ENCODE data around the gene ZSCAN31.

DNA sequence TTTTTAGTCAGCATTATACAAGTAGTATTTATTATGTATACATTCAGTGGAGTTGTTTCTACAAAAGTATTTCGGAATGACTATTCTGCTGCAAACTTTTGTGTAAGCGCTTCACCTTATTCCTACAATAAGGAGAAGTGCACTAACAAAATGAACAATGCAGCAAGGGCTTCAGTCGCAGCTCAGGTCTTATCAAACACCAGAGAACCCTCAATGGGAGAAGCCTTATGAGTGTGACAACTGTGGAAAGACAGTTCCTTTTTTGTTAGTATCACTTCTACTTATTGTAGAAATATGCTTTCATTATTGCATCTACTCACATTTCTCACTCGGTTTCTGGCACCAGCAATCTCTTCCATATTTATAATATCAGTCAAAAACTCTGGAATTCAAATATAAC lies 32.6 kb upstream of the ZSCAN31 start:
- TF ChIP-seq TAF1 (IDR thresholded peaks at IDR 0.05; ENCODE audit: borderline replicate concordance, insufficient read depth, low read length) (no peak), SIN3A (IDR thresholded peaks at IDR 0.05; ENCODE audit: borderline replicate concordance, insufficient read depth, low read length) (no peak)
- TF ChIP-seq, protein P1, sequence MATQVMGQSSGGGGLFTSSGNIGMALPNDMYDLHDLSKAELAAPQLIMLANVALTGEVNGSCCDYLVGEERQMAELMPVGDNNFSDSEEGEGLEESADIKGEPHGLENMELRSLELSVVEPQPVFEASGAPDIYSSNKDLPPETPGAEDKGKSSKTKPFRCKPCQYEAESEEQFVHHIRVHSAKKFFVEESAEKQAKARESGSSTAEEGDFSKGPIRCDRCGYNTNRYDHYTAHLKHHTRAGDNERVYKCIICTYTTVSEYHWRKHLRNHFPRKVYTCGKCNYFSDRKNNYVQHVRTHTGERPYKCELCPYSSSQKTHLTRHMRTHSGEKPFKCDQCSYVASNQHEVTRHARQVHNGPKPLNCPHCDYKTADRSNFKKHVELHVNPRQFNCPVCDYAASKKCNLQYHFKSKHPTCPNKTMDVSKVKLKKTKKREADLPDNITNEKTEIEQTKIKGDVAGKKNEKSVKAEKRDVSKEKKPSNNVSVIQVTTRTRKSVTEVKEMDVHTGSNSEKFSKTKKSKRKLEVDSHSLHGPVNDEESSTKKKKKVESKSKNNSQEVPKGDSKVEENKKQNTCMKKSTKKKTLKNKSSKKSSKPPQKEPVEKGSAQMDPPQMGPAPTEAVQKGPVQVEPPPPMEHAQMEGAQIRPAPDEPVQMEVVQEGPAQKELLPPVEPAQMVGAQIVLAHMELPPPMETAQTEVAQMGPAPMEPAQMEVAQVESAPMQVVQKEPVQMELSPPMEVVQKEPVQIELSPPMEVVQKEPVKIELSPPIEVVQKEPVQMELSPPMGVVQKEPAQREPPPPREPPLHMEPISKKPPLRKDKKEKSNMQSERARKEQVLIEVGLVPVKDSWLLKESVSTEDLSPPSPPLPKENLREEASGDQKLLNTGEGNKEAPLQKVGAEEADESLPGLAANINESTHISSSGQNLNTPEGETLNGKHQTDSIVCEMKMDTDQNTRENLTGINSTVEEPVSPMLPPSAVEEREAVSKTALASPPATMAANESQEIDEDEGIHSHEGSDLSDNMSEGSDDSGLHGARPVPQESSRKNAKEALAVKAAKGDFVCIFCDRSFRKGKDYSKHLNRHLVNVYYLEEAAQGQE (IDR thresholded peaks at IDR 0.05; ENCODE audit: insufficient read depth in 1 of 2, low read depth in 2 of 2, low read length in 2 of 2): no peak

Data from PFSK-1 (cell line).